ENCODE measurements around the gene GMDS.

GMDS gene

DNA sequence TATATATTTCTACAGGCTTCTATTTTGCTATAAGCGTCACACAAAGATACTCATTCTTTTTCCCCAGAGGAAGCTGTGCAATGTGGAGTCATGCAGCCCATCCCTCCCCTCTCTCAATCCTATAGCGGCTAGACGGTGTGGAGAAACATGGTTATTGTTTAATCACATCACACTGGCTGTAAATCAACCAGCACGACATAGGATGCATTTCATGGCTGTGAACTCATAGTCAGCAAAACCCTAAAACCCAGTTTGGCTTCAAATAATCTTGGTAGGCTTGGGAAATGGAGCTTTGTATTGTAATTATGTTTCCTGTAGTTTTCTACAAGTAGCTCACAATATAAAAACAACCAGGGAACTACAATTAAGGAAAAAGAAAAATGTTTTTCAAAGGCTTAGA, 618.9 kb downstream of the GMDS start:
- DNase-seq (ENCODE audit: extremely low read depth, low read depth), result no peak
- TF ChIP-seq CTCF (IDR thresholded peaks at IDR 0.05; ENCODE audit: low read depth, low read length), result no peak

DNA sequence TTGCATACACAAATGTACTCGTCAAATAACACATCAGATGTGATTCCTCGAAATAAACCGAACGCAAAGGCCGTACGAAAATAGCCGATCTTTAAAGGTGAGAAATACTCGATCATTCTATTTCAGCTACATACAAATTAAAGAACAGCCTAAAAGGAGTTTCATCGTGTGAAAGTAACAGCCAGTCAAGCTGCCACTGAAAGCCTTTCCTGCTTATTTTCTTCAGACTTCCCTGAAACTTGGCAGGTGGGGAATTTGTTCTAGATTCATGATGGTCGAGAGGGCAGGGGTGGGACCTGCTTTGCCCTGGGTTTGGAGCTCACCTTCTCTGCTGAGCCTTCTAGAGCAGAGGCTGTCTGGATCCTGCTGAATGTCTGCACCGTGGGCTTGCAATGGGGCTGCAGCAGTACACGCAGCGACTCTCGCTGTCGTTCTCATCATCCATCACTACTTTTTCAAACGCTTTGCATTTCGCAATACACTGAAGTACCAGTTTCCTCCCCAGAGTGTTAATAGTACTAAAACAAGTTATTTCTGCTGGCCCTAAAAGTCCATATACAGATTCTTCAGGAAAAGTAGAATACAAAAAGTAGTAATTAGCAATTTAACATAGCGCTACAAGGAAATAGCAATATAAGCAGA, 619.5 kb downstream of the GMDS start:
- TF ChIP-seq CTCF (IDR thresholded peaks at IDR 0.05; ENCODE audit: low read depth, low read length), result no peak
- DNase-seq (ENCODE audit: extremely low read depth, low read depth), result no peak

DNA sequence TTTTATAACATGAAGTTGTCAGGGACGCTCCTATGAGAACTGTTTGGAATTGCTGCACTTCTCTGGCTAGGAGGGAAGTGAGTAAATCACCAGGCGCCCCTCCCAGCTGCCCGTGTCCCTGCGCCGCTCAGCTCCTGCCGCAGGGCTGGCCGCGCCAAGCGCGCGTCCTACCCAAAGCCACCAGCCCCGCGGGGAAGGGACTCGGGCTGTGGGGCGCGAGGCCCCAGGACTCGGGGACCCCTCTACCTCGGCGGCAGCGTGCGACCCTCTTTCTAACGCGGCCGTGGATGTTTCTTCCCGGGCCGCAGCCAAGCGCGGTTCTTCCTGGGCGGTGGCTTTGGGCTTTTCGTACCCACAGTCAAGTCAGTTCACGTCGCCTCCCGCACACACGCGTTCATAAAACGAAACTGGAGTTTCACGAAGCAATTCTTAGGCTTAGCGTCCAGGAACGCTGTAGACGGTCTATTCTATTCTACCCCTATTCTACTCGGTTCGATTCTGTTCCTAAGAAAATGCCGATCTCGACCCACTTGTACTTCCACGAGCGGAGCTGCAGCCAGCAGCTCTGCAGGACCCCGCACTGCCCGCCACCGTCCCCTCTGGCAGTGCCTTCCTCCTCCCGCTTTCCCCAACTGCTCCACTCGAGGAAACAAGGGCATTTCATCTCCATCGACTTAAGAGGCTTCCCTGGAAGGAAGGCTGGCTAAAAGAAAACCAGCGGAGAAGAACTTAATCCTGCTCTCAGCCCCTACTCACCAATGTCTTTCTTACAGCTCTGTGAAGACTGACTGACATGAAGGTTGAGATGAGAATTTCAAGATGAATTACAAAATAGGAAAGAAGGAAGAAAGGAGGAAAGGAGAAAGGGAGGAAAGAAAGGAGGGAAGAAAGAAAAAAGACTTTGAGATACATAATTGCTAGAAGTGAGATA, 620.3 kb downstream of the GMDS start:
- TF ChIP-seq CTCF (IDR thresholded peaks at IDR 0.05; ENCODE audit: low read depth, low read length), result no peak
- no peak for DNase-seq (ENCODE audit: extremely low read depth, low read depth)

GRCh38 chr6:1624058-1624850, 621.2 kb downstream of the GMDS start:
- TF ChIP-seq CTCF (IDR thresholded peaks at IDR 0.05; ENCODE audit: low read depth, low read length), result no peak
- no peak for DNase-seq (ENCODE audit: extremely low read depth, low read depth)

DNA sequence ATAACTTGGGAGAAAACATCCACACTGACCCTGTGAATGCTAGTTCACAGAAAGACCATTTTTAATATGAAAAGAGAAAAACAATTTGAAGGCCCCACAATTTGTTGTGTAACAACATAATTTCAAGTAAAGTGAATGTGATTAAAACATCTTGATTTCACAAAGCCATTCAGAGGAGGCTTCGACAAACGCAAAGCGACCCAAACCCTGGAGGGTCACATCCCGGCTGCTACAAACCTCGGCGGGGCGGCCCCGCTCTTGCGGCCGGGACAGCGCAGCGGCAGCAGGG, 621.7 kb downstream of the GMDS start:
- no peak for DNase-seq (ENCODE audit: extremely low read depth, low read depth)
- TF ChIP-seq CTCF (IDR thresholded peaks at IDR 0.05; ENCODE audit: low read depth, low read length), result no peak

- DNase-seq (ENCODE audit: extremely low read depth, low read depth), result no peak
- no peak for TF ChIP-seq CTCF (IDR thresholded peaks at IDR 0.05; ENCODE audit: low read depth, low read length)
Observed at GRCh38 chr6:1622851-1623768, 622.3 kb downstream of the GMDS start.

Measured in AG09319 (cell line).